ENCODE data around the gene ZNF214.

ZNF214 gene

GRCh38 chr11:7056828-7057513, 36.8 kb upstream of the ZNF214 start:
- no peaks in the 10 kb centered on the region for H3K4me1 ChIP-seq (ENCODE audit: control insufficient read depth in 1 of 2, insufficient read depth in 2 of 2, low read length in 2 of 2)
- H4K12ac ChIP-seq (ENCODE audit: low read depth, low read length), result no peak overlapping the region
- no peak overlapping the region for H3K27ac ChIP-seq (ENCODE audit: low read depth, low read length)
- no peak overlapping the region for H2AFZ ChIP-seq (ENCODE audit: insufficient read depth, low read length, poor library complexity)
- H2BK12ac ChIP-seq (ENCODE audit: low read length), result no peak overlapping the region
- no peaks in the 10 kb centered on the region for H3K79me1 ChIP-seq (ENCODE audit: low read length)
- H4K91ac ChIP-seq (ENCODE audit: low read depth, low read length), result no peak overlapping the region
- H3K36me3 ChIP-seq (ENCODE audit: control insufficient read depth in 1 of 2, insufficient read depth in 2 of 2, low read length in 2 of 2), result no peaks in the 10 kb centered on the region
- H3K4me3 ChIP-seq (ENCODE audit: low read depth, low read length), result no peak overlapping the region
- peak in 1 of 2 donors; percentile 7 for DNase-seq
- no peak overlapping the region for H3K4ac ChIP-seq (ENCODE audit: low read depth, low read length)
- no peak overlapping the region for H3K9ac ChIP-seq (ENCODE audit: low read length)
- no peak overlapping the region for H4K8ac ChIP-seq (ENCODE audit: low read depth, low read length)
- no CpG with 5 or more reads among the region's 6 CpGs for WGBS (ENCODE audit: extremely low coverage, insufficient coverage, insufficient read length)
- H2AK5ac ChIP-seq (ENCODE audit: low read length), result no peak overlapping the region
- no peak overlapping the region for H3K18ac ChIP-seq (ENCODE audit: low read length)
- no peaks in the 10 kb centered on the region for H3K27me3 ChIP-seq (ENCODE audit: insufficient read depth, low read length)
- no peaks in the 10 kb centered on the region for H3K9me3 ChIP-seq (ENCODE audit: insufficient read depth, low read depth, low read length)
- no peak overlapping the region for H2BK5ac ChIP-seq (ENCODE audit: low read depth, low read length, poor library complexity)
- no peak overlapping the region for H3K4me2 ChIP-seq (ENCODE audit: low read length)
- no peak overlapping the region for H3K23ac ChIP-seq (ENCODE audit: low read length)
- H3K79me2 ChIP-seq (ENCODE audit: control insufficient read depth, insufficient read depth, low read length, poor library complexity), result no peaks in the 10 kb centered on the region
- no peak overlapping the region for H3K14ac ChIP-seq (ENCODE audit: low read length)
- no peak overlapping the region for H2BK120ac ChIP-seq (ENCODE audit: insufficient read depth, low read length, poor library complexity)

DNA sequence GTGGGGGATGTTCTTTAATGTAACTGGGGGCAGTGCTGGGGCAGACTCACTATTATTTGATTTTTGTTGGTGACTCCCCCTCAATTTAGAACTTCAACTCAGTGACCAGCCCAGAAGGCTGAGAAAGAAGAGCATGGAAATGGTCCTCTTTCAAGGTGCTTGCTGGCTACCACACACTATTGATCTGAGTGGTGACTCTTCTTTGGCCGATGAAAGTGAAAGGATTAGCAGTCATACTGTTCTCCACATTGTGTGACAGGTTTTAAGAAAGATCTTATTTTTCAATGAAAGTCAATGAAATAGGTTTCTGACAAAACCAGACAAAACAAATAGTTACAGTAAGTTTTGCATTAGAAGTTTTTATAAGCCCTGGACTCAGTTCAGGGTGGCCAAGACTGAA, 30.0 kb upstream of the ZNF214 start:
- no peak overlapping the region for H2AK5ac ChIP-seq (ENCODE audit: low read length)
- no peak overlapping the region for H3K4me2 ChIP-seq (ENCODE audit: low read length)
- H3K79me2 ChIP-seq (ENCODE audit: control insufficient read depth, insufficient read depth, low read length, poor library complexity), result no peaks in the 10 kb centered on the region
- no peak overlapping the region for H4K8ac ChIP-seq (ENCODE audit: low read depth, low read length)
- H4K12ac ChIP-seq (ENCODE audit: low read depth, low read length), result no peak overlapping the region
- H3K79me1 ChIP-seq (ENCODE audit: low read length), result no peaks in the 10 kb centered on the region
- no CpG with 5 or more reads among the region's 1 CpG for WGBS (ENCODE audit: extremely low coverage, insufficient coverage, insufficient read length)
- no peak overlapping the region for H3K9ac ChIP-seq (ENCODE audit: low read length)
- no peak overlapping the region for H3K14ac ChIP-seq (ENCODE audit: low read length)
- no peaks in the 10 kb centered on the region for H3K9me3 ChIP-seq (ENCODE audit: insufficient read depth, low read depth, low read length)
- no peaks in the 10 kb centered on the region for H3K4me1 ChIP-seq (ENCODE audit: control insufficient read depth in 1 of 2, insufficient read depth in 2 of 2, low read length in 2 of 2)
- H3K4ac ChIP-seq (ENCODE audit: low read depth, low read length), result no peak overlapping the region
- no peak overlapping the region for H3K4me3 ChIP-seq (ENCODE audit: low read depth, low read length)
- no peak overlapping the region for H3K27ac ChIP-seq (ENCODE audit: low read depth, low read length)
- no peak for DNase-seq
- H2BK5ac ChIP-seq (ENCODE audit: low read depth, low read length, poor library complexity), result no peak overlapping the region
- no peak overlapping the region for H2AFZ ChIP-seq (ENCODE audit: insufficient read depth, low read length, poor library complexity)
- no peaks in the 10 kb centered on the region for H3K36me3 ChIP-seq (ENCODE audit: control insufficient read depth in 1 of 2, insufficient read depth in 2 of 2, low read length in 2 of 2)
- no peak overlapping the region for H3K23ac ChIP-seq (ENCODE audit: low read length)
- H4K91ac ChIP-seq (ENCODE audit: low read depth, low read length), result no peak overlapping the region
- H3K27me3 ChIP-seq (ENCODE audit: insufficient read depth, low read length), result no peaks in the 10 kb centered on the region
- H2BK120ac ChIP-seq (ENCODE audit: insufficient read depth, low read length, poor library complexity), result no peak overlapping the region
- no peak overlapping the region for H3K18ac ChIP-seq (ENCODE audit: low read length)
- H2BK12ac ChIP-seq (ENCODE audit: low read length), result no peak overlapping the region

DNA sequence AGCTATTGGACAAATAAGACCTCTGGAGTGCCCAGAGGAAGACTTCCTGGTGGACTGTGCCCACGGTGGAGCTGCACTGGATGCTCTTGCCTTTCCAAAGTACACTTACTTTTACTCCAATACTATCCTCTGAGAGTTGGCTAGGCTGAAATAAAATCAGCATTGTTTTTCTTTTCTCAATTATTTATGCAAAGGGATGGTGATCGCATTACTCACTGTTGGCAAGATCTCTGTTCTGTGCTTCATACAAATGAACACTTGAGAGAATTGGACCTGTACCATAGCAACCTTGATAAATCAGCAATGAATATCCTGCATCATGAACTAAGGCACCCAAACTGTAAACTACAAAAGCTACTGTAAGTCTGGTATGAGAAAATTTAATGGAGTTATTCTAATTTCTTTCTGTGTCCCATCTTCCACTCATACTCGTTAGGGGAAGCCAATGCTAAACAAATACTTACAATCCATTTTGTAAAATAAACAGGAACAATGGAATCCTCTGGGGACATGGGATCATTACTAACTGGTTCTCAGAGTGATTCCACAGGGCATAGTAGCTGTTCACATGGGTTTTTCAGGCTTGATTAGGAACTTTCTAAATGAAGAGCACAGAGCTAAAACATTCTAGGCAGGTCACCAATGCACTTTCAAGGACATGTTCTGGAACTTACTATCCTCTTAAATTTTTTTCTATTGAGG, 26.5 kb upstream of the ZNF214 start:
- H3K27me3 ChIP-seq (ENCODE audit: insufficient read depth, low read length), result no peaks in the 10 kb centered on the region
- no peak overlapping the region for H3K18ac ChIP-seq (ENCODE audit: low read length)
- H2BK5ac ChIP-seq (ENCODE audit: low read depth, low read length, poor library complexity), result no peak overlapping the region
- no peaks in the 10 kb centered on the region for H3K79me2 ChIP-seq (ENCODE audit: control insufficient read depth, insufficient read depth, low read length, poor library complexity)
- no peak for DNase-seq
- no peak overlapping the region for H2BK120ac ChIP-seq (ENCODE audit: insufficient read depth, low read length, poor library complexity)
- no peak overlapping the region for H3K23ac ChIP-seq (ENCODE audit: low read length)
- H2AK5ac ChIP-seq (ENCODE audit: low read length), result no peak overlapping the region
- no peak overlapping the region for H3K4me3 ChIP-seq (ENCODE audit: low read depth, low read length)
- H3K9me3 ChIP-seq (ENCODE audit: insufficient read depth, low read depth, low read length), result no peaks in the 10 kb centered on the region
- no peak overlapping the region for H3K4ac ChIP-seq (ENCODE audit: low read depth, low read length)
- no peak overlapping the region for H4K12ac ChIP-seq (ENCODE audit: low read depth, low read length)
- H3K27ac ChIP-seq (ENCODE audit: low read depth, low read length), result no peak overlapping the region
- no peak overlapping the region for H4K91ac ChIP-seq (ENCODE audit: low read depth, low read length)
- no peaks in the 10 kb centered on the region for H3K36me3 ChIP-seq (ENCODE audit: control insufficient read depth in 1 of 2, insufficient read depth in 2 of 2, low read length in 2 of 2)
- H4K8ac ChIP-seq (ENCODE audit: low read depth, low read length), result no peak overlapping the region
- H2AFZ ChIP-seq (ENCODE audit: insufficient read depth, low read length, poor library complexity), result no peak overlapping the region
- no peak overlapping the region for H3K14ac ChIP-seq (ENCODE audit: low read length)
- H3K9ac ChIP-seq (ENCODE audit: low read length), result no peak overlapping the region
- no peaks in the 10 kb centered on the region for H3K79me1 ChIP-seq (ENCODE audit: low read length)
- no CpG with 5 or more reads among the region's 3 CpGs for WGBS (ENCODE audit: extremely low coverage, insufficient coverage, insufficient read length)
- H3K4me2 ChIP-seq (ENCODE audit: low read length), result no peak overlapping the region
- no peaks in the 10 kb centered on the region for H3K4me1 ChIP-seq (ENCODE audit: control insufficient read depth in 1 of 2, insufficient read depth in 2 of 2, low read length in 2 of 2)
- H2BK12ac ChIP-seq (ENCODE audit: low read length), result no peak overlapping the region

- no peak overlapping the region for H2BK5ac ChIP-seq (ENCODE audit: low read depth, low read length, poor library complexity)
- H4K12ac ChIP-seq (ENCODE audit: low read depth, low read length), result no peak overlapping the region
- H3K9me3 ChIP-seq (ENCODE audit: insufficient read depth, low read depth, low read length), result no peaks in the 10 kb centered on the region
- H3K79me2 ChIP-seq (ENCODE audit: control insufficient read depth, insufficient read depth, low read length, poor library complexity), result no peaks in the 10 kb centered on the region
- H4K91ac ChIP-seq (ENCODE audit: low read depth, low read length), result no peak overlapping the region
- no peak overlapping the region for H2BK12ac ChIP-seq (ENCODE audit: low read length)
- no peaks in the 10 kb centered on the region for H3K4me1 ChIP-seq (ENCODE audit: control insufficient read depth in 1 of 2, insufficient read depth in 2 of 2, low read length in 2 of 2)
- H3K23ac ChIP-seq (ENCODE audit: low read length), result no peak overlapping the region
- no peak overlapping the region for H3K14ac ChIP-seq (ENCODE audit: low read length)
- no peaks in the 10 kb centered on the region for H3K27me3 ChIP-seq (ENCODE audit: insufficient read depth, low read length)
- no peak overlapping the region for H3K4me2 ChIP-seq (ENCODE audit: low read length)
- H3K9ac ChIP-seq (ENCODE audit: low read length), result no peak overlapping the region
- H3K18ac ChIP-seq (ENCODE audit: low read length), result no peak overlapping the region
- H4K8ac ChIP-seq (ENCODE audit: low read depth, low read length), result no peak overlapping the region
- H3K79me1 ChIP-seq (ENCODE audit: low read length), result no peaks in the 10 kb centered on the region
- no peaks in the 10 kb centered on the region for H3K36me3 ChIP-seq (ENCODE audit: control insufficient read depth in 1 of 2, insufficient read depth in 2 of 2, low read length in 2 of 2)
- no peak for DNase-seq
- no CpG with 5 or more reads among the region's 6 CpGs for WGBS (ENCODE audit: extremely low coverage, insufficient coverage, insufficient read length)
- H2AK5ac ChIP-seq (ENCODE audit: low read length), result no peak overlapping the region
- H3K4ac ChIP-seq (ENCODE audit: low read depth, low read length), result no peak overlapping the region
- H3K27ac ChIP-seq (ENCODE audit: low read depth, low read length), result no peak overlapping the region
- H2BK120ac ChIP-seq (ENCODE audit: insufficient read depth, low read length, poor library complexity), result no peak overlapping the region
- no peak overlapping the region for H2AFZ ChIP-seq (ENCODE audit: insufficient read depth, low read length, poor library complexity)
- H3K4me3 ChIP-seq (ENCODE audit: low read depth, low read length), result no peak overlapping the region
Observed at GRCh38 chr11:7034019-7034418, 13.9 kb upstream of the ZNF214 start.
